Measurements from ENCODE around the gene ZNF749.

ZNF749 gene

DNA sequence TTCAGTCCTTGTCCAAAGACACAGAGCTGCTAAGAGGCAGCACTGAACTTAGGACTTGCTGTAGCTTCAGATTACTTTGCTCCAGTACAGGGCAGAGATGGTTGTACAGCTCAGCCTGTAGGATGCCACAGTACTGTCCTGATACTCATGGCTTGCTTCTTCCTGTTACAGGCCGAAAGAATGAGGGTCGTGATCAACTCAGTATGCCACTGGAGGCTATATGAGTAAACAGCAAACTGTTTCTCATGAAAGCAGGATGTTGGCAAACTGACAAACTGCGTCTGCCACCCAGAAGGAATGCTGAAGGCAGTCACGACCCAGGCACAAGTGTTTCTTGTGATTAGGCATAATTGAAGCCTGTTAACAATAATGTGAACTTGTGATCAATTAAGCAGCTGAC lies 2.8 kb downstream of the ZNF749 start:
- DNase-seq (ENCODE audit: extremely low read depth, low read depth), result no peak
- TF ChIP-seq, protein P1, sequence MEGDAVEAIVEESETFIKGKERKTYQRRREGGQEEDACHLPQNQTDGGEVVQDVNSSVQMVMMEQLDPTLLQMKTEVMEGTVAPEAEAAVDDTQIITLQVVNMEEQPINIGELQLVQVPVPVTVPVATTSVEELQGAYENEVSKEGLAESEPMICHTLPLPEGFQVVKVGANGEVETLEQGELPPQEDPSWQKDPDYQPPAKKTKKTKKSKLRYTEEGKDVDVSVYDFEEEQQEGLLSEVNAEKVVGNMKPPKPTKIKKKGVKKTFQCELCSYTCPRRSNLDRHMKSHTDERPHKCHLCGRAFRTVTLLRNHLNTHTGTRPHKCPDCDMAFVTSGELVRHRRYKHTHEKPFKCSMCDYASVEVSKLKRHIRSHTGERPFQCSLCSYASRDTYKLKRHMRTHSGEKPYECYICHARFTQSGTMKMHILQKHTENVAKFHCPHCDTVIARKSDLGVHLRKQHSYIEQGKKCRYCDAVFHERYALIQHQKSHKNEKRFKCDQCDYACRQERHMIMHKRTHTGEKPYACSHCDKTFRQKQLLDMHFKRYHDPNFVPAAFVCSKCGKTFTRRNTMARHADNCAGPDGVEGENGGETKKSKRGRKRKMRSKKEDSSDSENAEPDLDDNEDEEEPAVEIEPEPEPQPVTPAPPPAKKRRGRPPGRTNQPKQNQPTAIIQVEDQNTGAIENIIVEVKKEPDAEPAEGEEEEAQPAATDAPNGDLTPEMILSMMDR (IDR thresholded peaks at IDR 0.05; ENCODE audit: low read depth, low read length, missing control alignments), result no peak
- no peak overlapping the region for H3K4me3 ChIP-seq (replicated peaks; ENCODE audit: low read depth, low read length)

DNA sequence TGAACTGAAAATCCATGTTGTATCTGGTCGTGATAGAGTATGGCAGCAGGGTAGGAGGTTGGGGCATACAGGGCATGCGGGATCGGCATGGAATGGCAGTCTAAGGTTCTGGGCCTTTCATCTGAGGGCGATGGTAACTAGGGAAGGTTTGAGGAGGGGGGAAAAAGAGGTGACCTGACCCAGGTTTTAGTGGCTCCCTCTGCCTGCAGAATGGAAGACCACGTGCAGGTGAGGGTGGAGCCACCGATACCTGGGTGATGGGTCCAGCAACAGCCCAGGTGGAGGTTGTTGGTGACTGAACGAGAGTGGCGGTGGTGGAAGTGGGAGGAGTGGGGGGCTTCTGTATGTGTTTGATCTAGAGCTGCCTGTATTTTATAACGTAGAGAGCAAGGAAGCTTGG lies 3.8 kb downstream of the ZNF749 start:
- no peak for DNase-seq (ENCODE audit: extremely low read depth, low read depth)
- H3K4me3 ChIP-seq (replicated peaks; ENCODE audit: low read depth, low read length), result no peak overlapping the region
- TF ChIP-seq, protein P1 (IDR thresholded peaks at IDR 0.05; ENCODE audit: low read depth, low read length, missing control alignments), result no peak

DNA sequence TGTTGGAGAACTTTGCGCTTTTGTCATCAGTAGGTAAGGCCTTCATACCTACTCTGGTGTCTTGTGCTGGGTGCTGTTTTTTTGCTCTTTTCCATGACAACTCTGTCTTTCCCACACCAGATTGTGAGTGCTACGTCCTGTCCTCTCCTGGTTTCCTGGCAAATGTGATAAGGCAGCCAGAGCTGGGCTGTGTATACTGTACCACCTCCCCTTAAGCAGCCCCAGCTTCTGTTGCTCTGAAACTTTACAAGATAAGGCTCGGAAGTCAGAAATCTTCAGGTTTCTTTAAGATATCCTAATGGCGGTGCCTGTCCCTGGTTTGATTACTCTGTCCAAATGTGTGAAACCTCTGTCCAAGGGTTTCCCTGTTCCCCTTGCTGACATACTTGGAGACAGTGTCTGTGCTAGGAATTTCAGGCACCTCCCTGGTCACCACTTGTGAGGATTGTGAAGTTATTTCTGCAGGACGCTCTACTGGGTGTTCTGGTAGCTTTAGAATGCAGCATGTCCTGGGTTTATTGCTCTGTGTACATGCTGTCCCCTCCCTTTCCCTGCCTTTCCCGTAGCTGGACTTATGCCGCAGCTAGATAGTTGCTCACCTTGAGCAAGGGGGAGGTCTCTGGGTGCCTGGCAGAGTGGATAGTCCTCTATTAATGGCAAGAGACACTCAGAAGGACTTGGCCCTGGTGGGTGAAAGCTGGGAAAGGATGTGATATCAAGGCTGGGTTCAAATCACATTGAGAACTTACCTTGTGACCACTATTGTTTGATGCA lies 7.0 kb downstream of the ZNF749 start:
- H3K4me3 ChIP-seq (replicated peaks; ENCODE audit: low read depth, low read length), result no peak overlapping the region
- TF ChIP-seq, protein P1 (IDR thresholded peaks at IDR 0.05; ENCODE audit: low read depth, low read length, missing control alignments), result no peak
- no peak for DNase-seq (ENCODE audit: extremely low read depth, low read depth)

DNA sequence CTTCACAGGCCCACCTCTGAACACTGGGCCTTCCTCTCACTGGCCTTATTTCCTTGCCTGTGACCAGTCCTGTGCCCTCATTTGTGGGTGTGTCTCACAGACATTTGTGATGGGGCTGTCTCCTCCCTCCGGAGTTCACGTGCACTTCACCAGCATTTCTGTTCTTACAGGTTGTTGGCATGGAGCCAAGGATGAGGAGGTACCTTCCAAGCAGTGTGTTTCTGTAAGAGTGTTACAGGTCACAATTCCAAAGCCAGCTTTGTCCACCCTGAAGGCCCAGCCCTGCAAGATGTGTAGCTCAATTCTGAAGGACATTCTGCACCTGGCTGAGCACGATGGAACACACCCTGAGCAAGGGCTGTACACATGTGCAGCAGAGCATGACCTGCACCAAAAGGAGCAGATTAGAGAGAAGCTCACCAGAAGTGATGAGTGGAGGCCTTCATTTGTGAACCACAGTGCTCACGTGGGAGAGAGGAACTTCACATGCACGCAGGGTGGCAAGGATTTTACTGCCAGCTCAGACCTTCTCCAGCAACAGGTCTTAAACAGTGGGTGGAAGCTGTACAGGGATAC lies 8.1 kb downstream of the ZNF749 start:
- DNase-seq (ENCODE audit: extremely low read depth, low read depth), result no peak
- H3K4me3 ChIP-seq (replicated peaks; ENCODE audit: low read depth, low read length), result no peak overlapping the region
- TF ChIP-seq, protein P1 (IDR thresholded peaks at IDR 0.05; ENCODE audit: low read depth, low read length, missing control alignments), result no peak

DNA sequence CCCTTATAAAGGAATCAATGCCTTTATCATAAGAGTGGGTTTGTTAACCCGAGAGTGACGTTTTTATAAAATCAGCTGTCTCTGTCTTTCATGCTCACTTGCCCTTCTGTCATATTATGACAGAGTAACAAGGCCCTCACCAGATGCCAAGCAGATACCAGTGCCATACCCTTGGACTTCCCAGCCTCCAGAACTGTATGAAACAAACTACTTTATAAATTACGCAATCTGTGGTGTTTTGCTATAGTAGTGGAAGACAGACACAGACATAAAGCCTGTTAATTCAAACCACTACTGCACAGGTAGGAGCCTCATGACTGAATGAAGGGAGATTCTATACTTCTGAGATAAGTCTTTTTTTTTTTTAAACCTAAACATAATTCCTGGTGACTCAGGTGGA lies 17.2 kb downstream of the ZNF749 start:
- no peak for DNase-seq (ENCODE audit: extremely low read depth, low read depth)
- H3K4me3 ChIP-seq (replicated peaks; ENCODE audit: low read depth, low read length), result no peak overlapping the region
- TF ChIP-seq, protein P1 (IDR thresholded peaks at IDR 0.05; ENCODE audit: low read depth, low read length, missing control alignments), result no peak

DNA sequence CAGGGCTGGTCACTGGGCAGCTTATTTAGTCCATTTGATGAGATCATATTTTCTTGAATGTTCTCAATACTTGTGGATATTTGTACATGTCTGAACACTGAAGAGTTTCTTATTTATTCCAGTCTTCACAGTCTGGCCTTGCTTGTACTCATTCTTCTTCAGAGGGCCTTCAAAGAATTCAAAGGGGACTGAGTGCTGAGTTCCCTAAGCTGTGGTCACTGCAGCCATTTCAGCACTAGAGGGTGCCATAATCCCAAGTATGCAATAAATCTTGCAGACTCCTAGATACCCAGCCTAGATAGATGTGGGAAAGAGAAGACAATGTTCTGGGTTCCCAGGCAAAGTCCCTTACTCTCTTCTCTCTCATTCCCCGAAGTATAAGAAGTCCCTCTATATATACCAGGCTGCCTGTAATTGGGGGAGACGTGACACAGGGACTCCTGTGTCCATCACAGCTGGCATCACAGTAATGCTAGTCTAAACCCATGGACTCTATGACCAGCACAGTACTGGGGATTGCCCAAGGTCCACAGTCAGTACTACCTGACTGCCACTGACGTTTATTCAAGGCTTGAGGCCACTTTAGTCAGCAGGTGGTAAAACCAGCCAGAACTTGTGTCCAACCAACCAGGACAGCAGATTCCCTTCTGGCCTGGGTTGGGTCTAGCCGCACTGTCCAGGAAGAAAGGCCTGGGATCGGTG lies 30.7 kb downstream of the ZNF749 start:
- TF ChIP-seq, protein P1 (IDR thresholded peaks at IDR 0.05; ENCODE audit: low read depth, low read length, missing control alignments), result peak; percentile 61
- DNase-seq (ENCODE audit: extremely low read depth, low read depth), result no peak

More for the DNA sequence above, 30.7 kb downstream of the ZNF749 start:
- H3K4me3 ChIP-seq (replicated peaks; ENCODE audit: low read depth, low read length), result no peak overlapping the region
